NCI-H460 (cell line): ENCODE data around the gene PIK3CD. TPM values are rescaled to one million over a fixed set of nuclear protein-coding genes. Genes with fewer than 3 reads are reported as not detected.
"Not testable (repeated sequence)": the region's sequence is repeated elsewhere in the genome, so short reads cannot be mapped to it uniquely, and the experiment has no call there.

Source experiments
- DNase-seq: peaks from one replicate; pipeline ENCODE4 v3.0.0-alpha.2; 2016; ENCODE audit warnings: low read depth; ENCODE audit errors: extremely low read depth
- total RNA-seq: library from RNA; depleted of rRNA; stranded (reverse); fragments of >200 nt; shearing (Covaris generic); gene quantifications from 2 replicates; pipeline ENCODE4 v1.2.3, GENCODE V29; 2014; rRNA removed

The PIK3CD gene
- total RNA-seq, 1 experiment from 2014 or later: 0.47 TPM

DNA sequence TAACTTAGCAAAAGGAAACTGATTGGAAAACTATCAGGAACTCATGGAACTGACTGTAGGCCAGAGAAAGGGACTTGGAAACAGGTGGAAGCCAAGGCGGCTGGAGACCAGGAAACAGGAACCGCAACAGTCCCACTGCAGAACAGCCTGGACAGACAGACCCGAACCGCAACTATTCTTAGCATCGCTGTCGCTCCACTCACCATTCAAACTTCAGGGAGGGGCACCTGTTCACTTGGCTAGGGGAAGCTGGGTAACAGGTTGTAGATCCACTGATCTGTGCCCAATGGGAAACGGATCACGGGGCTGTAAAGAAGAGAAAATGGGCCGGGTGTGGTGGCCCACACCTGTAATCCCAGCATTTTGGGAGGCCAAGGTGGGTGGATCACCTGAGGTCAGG lies 110.3 kb downstream of the PIK3CD start:
- DNase-seq: no peak

DNA sequence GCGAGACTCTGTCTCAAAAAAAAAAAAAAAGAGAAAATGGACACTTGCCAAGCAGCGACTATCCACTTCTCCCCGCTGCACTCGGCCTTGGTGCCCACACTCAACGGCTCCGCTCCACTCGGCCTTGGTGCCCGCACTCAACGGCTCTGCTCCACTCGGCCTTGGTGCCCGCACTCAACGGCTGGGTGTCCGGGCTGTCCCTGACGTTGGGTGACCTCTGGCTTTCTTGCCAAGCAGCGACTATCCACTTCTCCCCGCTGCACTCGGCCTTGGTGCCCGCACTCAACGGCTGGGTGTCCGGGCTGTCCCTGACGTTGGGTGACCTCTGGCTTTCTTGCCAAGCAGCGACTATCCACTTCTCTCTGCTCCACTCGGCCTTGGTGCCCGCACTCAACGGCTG lies 110.9 kb downstream of the PIK3CD start:
- not testable (repeated sequence) for DNase-seq

DNA sequence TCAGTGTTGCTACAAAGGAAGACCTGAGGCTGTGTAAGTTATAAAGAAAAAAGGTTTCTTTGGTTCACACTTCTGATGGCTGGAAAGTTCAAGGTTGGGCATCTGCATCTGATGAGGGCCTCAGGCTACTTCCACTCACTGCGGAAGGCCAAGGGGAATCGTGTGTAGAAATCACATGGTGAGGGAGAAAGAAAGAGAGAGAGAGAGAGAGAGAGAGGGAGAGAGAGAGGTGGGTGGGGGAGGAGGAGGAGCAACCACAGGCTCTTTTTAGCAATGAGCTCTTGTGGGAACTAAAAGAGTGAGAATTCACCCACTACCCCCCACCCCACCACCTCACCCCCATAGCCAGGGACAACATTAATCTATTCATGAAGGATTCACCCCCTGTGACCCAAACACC lies 112.4 kb downstream of the PIK3CD start:
- no peak for DNase-seq

DNA sequence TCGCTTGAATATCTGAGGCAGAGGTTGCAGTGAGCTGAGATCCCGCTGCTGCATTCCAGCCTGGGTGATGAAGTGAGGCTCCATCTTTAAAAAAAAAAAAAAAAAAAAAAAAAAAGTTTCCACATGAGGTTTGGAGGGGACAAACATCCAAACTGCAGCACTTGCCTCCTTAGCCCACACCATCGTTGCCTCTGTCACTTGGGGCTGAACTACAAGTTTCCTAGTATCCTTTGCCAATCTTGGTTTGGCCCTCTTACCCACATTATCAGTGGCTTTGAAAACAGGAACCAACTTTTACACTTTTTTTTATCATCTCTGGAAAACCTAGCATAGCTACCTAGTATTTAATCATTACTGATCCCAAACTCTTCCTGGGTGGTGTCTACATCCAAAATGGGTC lies 113.0 kb downstream of the PIK3CD start:
- no peak for DNase-seq

DNA sequence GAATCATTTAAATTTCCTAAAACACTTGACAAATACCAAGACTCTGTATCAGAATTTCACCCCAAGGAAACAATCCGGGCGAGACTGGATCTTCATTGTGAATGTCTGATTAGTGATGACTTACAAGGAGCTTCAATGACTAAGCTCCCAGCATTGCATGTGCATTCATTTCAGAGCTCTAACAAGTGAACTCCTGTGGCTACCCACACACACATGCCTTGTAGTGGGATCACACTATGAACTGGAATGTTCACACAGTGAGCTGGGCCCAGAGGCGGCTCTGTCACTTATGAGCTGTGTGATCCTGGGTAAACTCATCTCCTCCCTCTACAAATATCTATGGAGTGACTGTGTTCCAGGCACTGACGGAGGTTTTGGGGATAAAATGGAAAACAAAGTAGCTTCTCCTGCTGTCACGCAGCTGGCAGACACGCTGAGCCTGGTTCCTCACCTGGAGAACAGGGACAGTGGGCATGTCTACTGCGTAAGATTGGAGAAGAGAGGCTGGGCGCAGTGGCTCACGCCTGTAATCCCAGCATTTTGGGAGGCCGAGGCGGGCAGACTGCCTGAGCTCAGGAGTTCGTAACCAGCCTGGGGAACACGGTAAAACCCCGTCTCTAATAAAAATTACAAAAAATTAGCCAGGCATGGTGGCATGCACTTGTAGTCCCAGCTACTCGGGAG lies 115.4 kb downstream of the PIK3CD start:
- peak; percentile 36 for DNase-seq

DNA sequence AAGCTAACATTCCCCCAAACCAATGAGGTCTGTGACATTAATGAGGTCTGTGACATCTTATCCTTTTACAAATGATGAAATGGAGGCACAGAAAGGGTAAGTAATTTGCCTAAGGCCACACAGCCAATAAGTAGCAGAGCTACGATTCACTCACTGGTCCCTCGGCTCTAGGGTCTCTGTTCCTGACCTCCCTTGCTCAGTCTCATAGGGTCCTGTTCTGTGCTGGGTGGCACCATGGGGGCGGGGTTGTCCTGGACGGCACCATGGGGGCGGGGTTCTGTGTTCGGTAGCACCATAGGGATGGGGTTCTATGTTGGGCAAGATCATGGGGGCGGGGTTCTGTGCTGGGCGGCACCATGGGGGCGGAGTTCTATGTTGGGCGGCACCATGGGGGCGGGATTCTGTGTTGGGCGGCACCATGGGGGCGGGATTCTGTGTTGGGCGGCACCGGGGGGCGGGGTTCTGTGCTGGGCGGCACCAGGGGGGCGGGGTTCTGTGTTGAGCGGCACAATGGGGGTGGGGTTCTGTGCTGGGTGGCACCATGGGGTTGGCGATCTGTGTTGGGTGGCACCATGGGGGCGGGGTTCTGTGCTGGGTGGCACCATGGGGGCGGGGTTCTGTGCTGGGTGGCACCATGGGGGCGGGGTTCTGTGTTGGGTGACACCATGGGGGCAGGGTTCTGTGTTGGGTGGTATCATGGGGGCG lies 116.6 kb downstream of the PIK3CD start:
- no peak for DNase-seq

DNA sequence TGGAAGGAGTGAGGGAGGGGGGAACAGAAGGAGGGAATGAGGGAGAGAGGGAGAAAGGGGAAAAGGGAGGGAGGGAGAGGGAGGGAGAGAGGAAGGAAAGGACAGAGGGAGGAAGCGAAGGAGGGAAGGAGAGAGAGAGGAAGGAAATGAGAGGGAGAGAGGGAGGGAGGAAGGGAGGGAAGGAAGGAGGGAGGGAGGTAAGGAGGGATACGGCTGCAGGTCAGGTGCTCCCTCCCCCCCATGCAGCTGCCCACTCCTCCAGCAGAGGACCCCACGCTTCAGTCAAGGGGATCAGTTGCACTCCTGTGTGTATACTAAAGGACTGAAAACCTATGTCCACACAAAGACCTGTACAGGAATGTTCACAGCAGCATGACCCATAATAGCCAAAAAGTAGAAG lies 117.5 kb downstream of the PIK3CD start:
- DNase-seq: no peak

DNA sequence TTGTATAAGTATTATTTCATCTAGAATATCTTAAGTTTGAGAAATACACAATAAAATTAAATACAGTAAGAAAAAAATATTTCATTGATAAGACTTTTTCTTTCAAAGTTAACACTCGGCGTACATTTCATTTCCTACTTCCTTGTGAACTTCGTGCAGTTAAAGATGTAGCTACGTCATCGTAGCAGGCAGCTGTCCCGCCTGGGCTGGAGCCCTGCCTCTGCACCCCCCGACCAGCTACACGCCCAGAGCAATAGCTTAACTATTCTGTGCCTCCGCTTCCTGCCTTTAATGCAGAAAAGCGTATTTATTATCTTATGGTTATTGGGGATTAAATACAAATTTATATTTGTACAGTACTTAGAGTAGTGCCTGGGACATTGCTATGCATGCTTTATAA lies 118.8 kb downstream of the PIK3CD start:
- no peak for DNase-seq

DNA sequence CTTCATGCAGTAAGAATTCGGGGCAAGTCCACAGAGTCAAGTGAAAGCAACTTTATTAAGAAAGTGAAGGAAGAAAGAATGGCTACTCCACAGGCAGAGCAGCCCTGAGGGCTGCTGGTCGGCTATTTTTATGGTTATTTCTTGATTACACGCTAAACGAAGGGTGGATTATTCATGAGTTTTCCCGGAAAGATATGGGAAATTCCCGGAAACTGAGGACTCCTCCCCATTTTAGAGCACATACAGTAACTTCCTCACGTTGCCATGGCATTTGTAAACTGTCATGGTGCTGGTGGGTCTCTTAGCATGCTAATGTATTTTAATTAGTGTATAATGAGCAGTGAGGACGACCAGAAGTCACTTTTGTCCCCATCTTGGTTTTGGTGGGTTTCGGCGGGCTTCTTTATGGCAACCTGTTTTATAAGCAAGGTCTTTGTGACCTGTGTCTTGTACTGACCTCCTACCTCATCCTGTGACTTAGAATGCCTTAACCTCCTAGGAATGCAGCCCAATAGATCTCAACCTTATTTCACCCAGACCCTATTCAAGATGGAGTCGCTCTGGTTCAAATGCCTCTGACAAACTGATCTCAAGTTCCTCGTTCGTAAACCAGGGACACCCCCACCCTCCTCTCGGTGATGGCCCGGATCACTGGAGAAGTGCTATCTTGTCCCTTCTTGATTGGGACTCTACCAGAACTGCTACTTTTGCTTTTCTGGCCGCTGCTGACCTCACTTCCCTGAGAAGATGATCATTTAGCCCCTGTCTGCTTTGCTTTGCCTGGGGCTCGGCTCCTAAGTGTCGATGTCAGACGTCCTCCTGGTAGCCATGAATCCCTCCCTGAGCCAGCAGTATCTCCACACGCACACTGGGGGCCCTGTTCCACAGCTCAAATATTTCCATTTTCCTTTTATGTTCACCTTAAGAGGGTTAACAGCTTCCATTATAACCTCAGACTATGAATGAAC lies 123.5 kb downstream of the PIK3CD start:
- no peak for DNase-seq

DNA sequence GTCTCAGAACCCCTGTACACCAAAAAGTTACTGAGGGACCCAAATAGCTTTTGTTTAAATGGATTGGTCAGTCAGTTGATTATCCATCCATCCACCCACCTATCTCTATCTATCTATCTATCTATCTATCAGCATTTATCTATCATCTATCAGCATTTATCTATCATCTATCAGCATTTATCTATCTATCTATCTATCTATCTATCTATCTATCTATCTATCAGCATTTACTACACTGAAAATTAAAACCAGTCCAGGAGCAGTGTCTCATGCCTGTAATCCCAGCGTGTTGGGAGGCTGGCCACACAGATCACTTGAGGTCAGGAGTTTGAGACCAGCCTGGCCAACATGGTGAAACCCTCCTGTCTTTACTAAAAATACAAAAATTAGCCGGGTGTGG lies 125.2 kb downstream of the PIK3CD start:
- DNase-seq: no peak

Other genes with a start within 250 kb of the PIK3CD start
- gene SLC25A33, start 112.3 kb upstream of the PIK3CD start, total RNA-seq: 7.7 and 8.0 TPM in 2 replicates
- 2.2 and 2.8 TPM in 2 replicates for gene TMEM201, start 62.8 kb upstream of the PIK3CD start, total RNA-seq
- 22.1 and 24.4 TPM in 2 replicates for gene CLSTN1, start 172.2 kb downstream of the PIK3CD start, total RNA-seq